ENCODE results near the gene TET3. TPM values are rescaled to one million over a fixed set of nuclear protein-coding genes. Genes with fewer than 3 reads are reported as not detected.

The TET3 gene
- total RNA-seq, 1 donor = 8.0 TPM

DNA sequence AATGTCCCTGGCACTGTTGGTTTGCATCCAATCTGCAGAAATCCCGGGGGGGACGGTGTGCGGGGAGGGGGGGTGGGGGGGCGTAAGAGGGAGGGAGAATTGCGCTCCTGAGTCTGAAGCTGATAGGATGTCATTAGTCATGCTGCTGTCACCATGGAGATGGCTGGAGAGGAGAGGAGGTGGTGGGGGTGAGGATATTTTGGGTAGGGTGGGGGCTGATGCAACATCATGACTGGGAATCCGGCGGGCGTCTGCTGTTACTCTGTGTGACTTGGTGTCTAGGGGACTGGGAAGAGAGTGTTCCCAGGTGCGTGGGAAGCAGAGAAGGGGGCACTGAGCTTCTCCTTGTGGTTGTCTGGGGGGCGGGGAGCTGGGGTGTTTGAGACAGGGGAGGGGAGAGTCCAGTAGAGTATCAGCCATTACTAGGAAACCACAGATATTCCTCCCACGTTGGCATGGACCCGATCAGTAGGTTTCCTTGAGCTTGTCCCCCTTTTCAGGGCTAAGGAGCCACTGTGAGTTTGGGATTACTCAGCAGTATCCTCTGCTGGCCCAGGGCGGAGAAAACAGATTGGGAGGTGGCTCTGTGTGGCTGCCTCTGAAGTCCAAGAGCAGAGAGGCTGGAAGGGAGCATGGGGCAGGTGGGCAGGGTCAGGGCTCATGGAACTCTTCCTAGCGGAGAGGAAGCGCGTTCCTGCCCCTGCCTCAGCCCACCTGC, 18.9 kb downstream of the TET3 start:
- Histone ChIP-seq H3K4me2 (ENCODE audit: insufficient read depth, low read length) (peak overlapping the region; percentile 98), H3K4me3 (ENCODE audit: insufficient read depth, low read length) (peak overlapping the region; percentile 87), H3K27me3 (ENCODE audit: insufficient read depth, low read length) (peaks cover 7% of the 10 kb centered on the region), H2AFZ (ENCODE audit: low read length) (peak overlapping the region; percentile 51), H3K36me3 (ENCODE audit: insufficient read depth, low read length) (no peaks in the 10 kb centered on the region), H3K9me3 (ENCODE audit: low read depth, low read length) (no peaks in the 10 kb centered on the region), H4K20me1 (ENCODE audit: insufficient read depth, low read length) (peaks cover 52% of the 10 kb centered on the region), H3K79me2 (ENCODE audit: insufficient read depth, low read length) (peaks cover 32% of the 10 kb centered on the region), H3K4me1 (ENCODE audit: insufficient read depth, low read length) (peaks cover 49% of the 10 kb centered on the region), H3K27ac (ENCODE audit: low read depth, low read length) (peak overlapping the region; percentile 80)
- peak; percentile 94 for DNase-seq (ENCODE audit: insufficient read length, low spot score, missing footprints)
- TF ChIP-seq, protein P1, sequence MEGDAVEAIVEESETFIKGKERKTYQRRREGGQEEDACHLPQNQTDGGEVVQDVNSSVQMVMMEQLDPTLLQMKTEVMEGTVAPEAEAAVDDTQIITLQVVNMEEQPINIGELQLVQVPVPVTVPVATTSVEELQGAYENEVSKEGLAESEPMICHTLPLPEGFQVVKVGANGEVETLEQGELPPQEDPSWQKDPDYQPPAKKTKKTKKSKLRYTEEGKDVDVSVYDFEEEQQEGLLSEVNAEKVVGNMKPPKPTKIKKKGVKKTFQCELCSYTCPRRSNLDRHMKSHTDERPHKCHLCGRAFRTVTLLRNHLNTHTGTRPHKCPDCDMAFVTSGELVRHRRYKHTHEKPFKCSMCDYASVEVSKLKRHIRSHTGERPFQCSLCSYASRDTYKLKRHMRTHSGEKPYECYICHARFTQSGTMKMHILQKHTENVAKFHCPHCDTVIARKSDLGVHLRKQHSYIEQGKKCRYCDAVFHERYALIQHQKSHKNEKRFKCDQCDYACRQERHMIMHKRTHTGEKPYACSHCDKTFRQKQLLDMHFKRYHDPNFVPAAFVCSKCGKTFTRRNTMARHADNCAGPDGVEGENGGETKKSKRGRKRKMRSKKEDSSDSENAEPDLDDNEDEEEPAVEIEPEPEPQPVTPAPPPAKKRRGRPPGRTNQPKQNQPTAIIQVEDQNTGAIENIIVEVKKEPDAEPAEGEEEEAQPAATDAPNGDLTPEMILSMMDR (IDR thresholded peaks at IDR 0.05; ENCODE audit: extremely low read depth, low read depth, low read length) = no peak

DNA sequence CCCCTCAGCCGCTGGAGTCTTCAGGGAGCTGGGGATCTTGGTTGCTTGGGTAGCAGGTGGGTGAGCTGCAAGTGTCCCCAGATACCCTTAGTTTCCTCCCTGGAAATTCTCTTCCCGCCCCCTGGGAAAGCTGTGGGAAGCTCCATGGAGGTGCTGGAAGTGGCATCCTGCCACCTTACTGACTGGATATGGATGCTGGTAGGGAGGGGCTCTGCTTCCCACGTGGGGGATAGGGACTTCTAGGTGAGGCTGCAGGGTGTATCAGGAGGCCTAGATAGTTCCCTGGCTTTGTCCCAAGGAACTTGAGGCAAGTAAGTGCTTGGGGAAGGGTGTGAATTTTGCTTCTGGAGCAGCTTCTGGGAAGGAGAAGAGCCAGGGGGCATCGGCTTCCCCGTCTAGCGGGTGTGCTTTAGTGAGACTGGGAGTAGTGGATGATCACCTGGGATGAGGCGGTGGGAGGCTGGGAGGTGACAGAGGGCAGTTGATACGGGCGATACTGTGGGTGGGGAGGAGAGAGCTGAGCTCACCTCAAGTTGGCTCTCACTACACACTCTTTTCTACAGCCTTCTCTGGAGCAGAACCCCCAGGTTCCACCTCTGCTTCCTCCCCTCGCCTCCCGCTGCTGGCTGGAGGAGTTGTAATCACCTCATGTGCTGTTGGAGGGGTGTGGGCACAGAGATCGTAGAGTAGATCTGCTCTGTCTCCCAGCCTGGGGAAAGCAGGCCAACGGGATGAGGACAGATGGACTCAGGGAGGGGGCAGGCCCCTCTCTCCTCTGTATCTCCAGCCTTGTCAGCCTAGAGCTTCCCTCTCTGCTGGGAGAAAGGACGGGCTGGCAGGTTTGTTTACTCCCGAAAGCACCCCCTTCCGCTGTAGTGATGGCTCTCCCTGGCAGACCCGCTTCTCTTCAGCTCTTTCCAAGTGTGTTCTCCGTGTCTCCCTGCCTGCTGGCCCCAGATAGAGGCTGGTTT, 19.8 kb downstream of the TET3 start:
- Histone ChIP-seq H3K79me2 (ENCODE audit: insufficient read depth, low read length) (peaks cover 41% of the 10 kb centered on the region), H3K4me1 (ENCODE audit: insufficient read depth, low read length) (peaks cover 55% of the 10 kb centered on the region), H2AFZ (ENCODE audit: low read length) (no peak overlapping the region), H4K20me1 (ENCODE audit: insufficient read depth, low read length) (peaks cover 60% of the 10 kb centered on the region), H3K27ac (ENCODE audit: low read depth, low read length) (peak overlapping the region; percentile 52), H3K4me2 (ENCODE audit: insufficient read depth, low read length) (peak overlapping the region; percentile 98), H3K4me3 (ENCODE audit: insufficient read depth, low read length) (peak overlapping the region; percentile 87), H3K9me3 (ENCODE audit: low read depth, low read length) (no peaks in the 10 kb centered on the region), H3K27me3 (ENCODE audit: insufficient read depth, low read length) (peaks cover 7% of the 10 kb centered on the region), H3K36me3 (ENCODE audit: insufficient read depth, low read length) (no peaks in the 10 kb centered on the region)
- DNase-seq (ENCODE audit: insufficient read length, low spot score, missing footprints) = no peak
- TF ChIP-seq, protein P1 (IDR thresholded peaks at IDR 0.05; ENCODE audit: extremely low read depth, low read depth, low read length) = no peak

DNA sequence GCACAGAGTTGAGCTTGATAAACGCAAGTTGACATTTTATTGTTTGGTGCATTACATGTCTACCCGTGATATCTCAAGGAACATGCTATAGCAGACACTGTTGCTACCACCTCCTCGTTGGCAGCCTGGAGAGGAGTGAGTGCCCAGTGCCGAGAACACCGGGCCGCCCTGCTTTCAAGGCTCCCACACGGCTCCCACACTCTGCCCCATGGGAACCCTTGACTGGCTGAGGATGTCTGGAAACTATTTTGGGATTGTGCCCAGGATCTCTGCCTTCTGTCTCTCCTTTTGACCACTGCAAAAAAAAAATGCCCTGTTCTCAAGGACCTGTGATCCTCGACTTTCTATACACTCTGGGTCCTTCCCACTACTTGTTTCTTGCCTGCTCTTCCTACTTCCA, 21.1 kb downstream of the TET3 start:
- H4K20me1 ChIP-seq (ENCODE audit: insufficient read depth, low read length) = peaks cover 53% of the 10 kb centered on the region

More for the DNA sequence above, 21.1 kb downstream of the TET3 start:
- TF ChIP-seq, protein P1 (IDR thresholded peaks at IDR 0.05; ENCODE audit: extremely low read depth, low read depth, low read length) = no peak
- peak; percentile 93 for DNase-seq (ENCODE audit: insufficient read length, low spot score, missing footprints)
- H3K27me3 ChIP-seq (ENCODE audit: insufficient read depth, low read length) = peaks cover 7% of the 10 kb centered on the region
- H3K27ac ChIP-seq (ENCODE audit: low read depth, low read length) = no peak overlapping the region
- peaks cover 51% of the 10 kb centered on the region for H3K4me1 ChIP-seq (ENCODE audit: insufficient read depth, low read length)
- H3K36me3 ChIP-seq (ENCODE audit: insufficient read depth, low read length) = no peaks in the 10 kb centered on the region
- H3K4me2 ChIP-seq (ENCODE audit: insufficient read depth, low read length) = peak overlapping the region; percentile 26
- H2AFZ ChIP-seq (ENCODE audit: low read length) = no peak overlapping the region
- H3K4me3 ChIP-seq (ENCODE audit: insufficient read depth, low read length) = no peak overlapping the region
- peaks cover 47% of the 10 kb centered on the region for H3K79me2 ChIP-seq (ENCODE audit: insufficient read depth, low read length)
- no peaks in the 10 kb centered on the region for H3K9me3 ChIP-seq (ENCODE audit: low read depth, low read length)
